Amniotic stem cell (primary cell): ENCODE data around the gene RPS18.
"Not testable (repeated sequence)": the region's sequence is repeated elsewhere in the genome, so short reads cannot be mapped to it uniquely, and the experiment has no call there.

Experiments
- DNase-seq: peaks from one replicate; lab custom pipeline; 2025; lab: John Stamatoyannopoulos, UW

Gene RPS18

DNA sequence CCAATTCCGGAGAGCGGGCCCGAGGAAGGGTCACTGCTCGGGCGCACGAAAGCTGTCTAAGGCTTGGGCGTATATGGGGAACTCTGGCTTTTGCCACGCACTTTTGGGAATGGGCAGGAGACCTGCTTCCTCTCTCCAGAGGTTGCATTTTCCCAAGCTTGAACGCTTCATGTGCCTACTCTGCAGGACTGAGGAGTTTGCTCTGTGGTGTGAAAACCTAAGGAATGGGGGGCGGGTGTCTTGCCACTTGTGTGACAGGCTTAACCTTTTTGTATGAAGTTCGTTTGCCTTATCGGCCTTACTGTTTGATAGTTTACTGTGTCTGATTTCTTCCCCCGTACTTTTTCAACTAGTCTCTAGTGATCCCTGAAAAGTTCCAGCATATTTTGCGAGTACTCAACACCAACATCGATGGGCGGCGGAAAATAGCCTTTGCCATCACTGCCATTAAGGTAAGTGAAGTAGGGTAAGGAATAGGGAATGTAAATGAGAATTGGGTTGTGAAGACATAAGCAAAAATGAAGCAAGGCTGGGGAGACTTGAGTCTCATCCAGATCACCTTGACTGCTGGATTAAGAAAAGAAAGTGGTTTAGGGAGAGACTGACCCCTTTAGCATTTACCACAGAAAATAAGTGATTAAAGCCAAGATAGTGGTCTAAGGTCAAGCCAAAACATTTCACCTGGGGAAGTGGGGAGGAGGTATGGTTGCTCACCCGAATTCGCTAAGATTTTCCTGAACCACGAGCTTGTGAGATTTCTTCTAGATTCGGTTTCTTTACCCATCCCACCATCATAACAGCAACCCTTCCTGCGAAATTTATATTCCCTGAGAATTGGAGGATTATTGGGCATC is 627 bp downstream of the RPS18 start:
- DNase-seq, result no peak

DNA sequence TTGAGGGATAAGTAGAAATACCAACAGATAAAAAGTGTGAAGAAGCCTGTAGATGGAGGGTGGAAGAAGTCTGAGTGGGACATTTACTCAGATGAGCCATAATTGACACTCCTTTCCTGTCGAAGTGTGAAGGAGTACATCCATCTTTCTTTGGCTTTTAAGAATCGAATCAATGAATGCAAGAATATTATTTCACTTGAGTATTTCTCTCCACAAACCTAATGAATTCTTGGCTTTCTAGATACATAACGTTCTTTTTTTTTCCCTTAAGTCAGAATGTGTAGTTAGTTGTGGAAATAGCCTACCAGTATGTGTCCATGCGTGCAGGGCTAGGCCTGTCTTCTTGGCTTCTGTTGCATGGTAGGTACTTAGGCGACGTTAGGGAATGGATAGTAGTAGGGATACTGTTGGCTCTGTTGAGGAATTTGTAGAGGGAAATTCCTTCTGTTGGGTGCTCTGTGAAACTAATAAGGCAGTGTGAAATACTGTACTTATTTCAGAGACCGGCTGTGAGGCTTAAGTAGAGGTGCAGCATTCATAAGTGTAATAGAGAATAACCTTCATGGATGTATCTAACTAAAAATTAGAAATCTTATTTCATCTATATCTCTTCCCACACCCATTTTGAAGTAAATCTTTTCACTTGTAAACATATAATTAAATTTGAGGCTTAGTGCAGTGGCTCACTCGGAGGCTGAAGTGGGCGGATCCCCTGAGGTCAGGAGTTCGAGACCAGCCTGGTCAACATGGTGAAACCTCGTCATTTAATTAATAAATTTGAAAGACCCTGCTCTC is 1.5 kb downstream of the RPS18 start:
- DNase-seq, result no peak

DNA sequence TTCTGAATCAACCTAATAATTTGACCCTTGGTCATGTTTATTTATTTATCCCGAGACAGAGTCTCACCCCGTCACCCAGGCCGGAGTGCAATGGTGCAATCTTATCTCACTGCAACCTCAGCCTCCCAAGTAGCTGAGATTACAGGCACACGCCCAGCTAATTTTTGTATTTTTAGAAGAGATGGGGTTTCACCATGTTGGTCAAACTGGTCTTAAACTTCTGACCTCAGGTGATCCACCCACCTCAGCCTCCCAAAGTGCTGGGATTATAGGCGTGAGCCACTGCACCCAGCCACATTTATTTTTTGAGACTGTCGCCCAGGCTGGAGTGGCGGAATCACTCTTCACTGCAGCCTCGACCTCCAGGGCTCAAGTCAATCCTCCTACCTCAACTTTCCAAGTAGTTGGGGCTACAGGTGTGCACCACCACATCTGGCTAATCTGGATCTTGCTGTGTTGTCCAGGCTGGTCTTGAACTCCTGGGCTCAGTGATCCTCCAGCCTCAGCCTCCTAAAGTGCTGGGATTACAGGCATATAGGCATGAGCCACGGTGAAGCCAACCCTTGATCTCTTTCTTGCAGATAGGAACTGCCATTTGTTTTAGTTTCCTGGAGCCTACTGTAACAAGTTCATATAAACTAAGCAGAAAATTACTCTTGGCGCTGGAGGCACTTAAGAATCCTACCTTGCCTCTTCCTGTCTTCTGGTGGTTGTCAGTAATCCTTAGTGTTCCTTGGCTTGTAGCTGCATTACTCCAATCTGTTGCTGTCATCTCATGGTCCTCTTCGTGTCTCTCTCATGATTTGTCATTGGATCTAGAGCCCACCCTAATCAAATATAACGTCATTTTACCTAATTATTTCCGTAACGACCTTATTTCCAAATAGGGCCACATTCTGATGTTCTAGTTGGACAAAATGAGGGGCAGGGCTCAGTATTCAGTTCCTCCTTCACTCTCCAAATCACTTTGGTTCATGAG is 2.3 kb downstream of the RPS18 start:
- DNase-seq, result no peak

DNA sequence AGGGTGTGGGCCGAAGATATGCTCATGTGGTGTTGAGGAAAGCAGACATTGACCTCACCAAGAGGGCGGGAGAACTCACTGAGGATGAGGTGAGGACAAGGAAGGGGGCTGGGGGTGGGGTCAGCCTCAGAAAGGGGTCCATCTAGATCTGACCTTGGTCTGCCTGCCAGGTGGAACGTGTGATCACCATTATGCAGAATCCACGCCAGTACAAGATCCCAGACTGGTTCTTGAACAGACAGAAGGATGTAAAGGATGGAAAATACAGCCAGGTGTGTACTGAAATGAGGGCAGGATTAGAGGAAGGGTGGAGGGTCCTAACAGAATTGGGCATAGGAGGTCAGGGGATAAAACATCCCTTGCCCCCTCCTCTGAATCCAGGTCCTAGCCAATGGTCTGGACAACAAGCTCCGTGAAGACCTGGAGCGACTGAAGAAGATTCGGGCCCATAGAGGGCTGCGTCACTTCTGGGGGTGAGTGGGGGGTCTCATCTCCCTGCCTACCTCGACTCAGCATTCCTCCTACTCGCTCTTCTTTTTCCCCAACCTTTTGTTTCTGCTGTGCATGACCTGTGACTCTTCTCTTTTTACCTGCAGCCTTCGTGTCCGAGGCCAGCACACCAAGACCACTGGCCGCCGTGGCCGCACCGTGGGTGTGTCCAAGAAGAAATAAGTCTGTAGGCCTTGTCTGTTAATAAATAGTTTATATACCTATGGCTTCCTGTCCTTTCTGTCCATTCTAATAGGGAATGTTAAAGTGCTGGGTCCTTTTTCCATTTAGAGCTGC is 4.1 kb downstream of the RPS18 start:
- DNase-seq, result not testable (repeated sequence)

DNA sequence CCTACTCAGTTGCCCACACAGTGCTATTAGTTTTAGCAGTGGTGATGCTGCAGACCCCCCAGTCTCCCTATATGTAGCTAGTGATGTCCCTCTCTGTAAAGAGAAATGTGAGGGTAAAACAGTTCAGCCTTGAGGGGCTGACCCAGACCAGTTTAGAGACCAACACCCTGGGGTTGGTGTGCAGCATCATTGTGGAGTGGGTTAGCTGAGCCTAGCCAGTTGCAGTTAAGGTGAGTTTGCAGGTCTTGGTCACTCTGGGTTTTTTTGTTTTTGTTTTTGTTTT is 4.6 kb downstream of the RPS18 start:
- DNase-seq, result no peak

DNA sequence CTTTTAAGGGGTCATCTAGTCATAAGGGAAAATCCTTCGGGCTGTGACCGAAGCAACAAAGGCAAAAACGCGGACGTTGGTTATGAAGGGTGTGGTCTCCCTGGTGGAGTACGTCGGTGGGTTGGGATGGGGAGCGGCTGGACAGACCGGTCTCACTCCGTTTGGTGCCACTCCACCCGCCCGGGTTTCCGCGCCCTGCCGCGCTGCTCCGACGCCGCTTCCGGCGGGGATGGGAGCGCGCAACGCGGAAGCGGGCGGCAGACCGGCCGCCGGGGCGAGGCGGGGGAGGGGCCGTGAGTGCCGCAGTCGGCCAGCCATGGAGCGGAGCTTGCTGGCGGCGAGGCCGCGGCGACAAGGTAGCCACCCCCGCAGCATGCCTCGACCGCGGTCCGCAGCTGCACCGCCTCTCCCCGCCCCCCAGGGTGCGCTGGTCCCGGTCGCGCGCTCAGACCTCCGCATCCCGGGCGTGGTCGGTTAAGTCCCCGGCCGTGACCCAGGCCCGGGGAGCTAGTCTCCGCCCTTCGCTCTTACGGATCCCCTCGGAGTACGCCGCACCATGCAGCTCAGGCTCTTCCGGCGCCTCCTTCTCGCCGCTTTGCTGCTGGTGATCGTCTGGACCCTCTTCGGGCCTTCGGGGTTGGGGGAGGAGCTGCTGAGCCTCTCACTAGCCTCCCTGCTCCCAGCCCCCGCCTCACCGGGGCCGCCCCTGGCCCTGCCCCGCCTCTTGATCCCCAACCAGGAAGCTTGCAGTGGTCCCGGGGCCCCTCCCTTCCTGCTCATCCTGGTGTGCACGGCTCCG is 5.2 kb downstream of the RPS18 start, which contains the start of gene B3GALT4:
Gene B3GALT4, plus strand, starts transcription at position 260 of the 799 bp plus-strand sequence. Its CDS starts 297 bp downstream, at position 557.
- DNase-seq, result peak; percentile 46

DNA sequence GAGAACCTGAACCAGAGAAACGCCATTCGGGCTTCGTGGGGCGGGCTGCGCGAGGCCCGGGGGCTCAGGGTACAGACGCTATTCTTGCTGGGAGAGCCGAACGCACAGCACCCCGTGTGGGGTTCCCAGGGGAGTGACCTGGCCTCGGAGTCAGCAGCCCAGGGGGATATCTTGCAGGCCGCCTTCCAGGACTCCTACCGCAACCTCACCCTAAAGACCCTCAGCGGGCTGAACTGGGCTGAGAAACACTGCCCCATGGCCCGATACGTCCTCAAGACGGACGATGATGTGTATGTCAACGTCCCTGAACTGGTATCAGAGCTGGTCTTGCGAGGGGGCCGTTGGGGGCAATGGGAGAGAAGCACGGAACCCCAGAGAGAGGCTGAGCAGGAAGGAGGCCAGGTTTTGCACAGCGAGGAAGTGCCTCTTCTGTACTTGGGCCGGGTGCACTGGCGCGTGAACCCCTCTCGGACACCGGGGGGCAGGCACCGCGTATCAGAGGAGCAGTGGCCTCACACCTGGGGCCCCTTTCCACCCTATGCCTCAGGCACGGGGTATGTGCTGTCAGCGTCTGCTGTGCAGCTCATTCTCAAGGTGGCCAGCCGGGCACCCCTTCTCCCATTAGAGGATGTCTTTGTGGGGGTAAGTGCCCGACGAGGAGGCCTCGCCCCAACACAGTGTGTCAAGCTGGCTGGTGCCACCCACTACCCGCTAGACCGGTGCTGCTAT is 6.0 kb downstream of the RPS18 start:
- DNase-seq, result no peak

DNA sequence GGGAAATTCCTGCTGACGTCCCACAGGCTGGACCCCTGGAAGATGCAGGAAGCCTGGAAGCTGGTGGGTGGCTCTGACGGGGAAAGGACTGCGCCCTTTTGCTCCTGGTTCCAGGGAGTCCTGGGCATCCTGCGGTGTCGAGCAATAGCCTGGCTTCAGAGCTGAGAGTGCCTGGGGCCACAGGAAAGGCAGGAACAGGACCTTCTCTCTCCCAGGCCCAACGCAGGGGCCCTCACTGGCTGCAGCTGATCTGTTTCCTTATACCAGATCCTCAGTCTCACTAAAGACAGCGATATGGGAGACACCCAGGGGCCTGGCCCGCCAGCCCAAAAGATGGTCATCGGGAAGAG is 6.5 kb downstream of the RPS18 start:
- no peak for DNase-seq

DNA sequence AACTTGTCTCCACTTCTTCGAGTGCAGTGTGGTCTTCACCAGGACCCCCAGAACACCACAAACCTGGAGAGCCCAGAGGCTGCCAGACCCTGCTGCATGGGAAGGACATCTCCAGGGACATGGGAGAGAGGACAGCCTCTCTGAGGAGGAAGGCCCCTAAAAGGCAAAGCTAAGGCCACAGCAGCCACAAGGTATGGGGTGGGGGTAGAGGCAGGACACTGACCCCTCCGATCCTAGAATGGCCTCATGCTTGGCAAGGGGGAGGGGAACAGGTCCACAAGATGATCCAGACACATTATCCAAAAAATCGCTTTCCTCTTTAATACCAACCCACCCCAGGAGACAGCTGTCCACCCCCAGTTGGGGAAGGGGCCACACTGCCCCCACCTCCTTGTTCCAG is 6.9 kb downstream of the RPS18 start:
- no peak for DNase-seq

DNA sequence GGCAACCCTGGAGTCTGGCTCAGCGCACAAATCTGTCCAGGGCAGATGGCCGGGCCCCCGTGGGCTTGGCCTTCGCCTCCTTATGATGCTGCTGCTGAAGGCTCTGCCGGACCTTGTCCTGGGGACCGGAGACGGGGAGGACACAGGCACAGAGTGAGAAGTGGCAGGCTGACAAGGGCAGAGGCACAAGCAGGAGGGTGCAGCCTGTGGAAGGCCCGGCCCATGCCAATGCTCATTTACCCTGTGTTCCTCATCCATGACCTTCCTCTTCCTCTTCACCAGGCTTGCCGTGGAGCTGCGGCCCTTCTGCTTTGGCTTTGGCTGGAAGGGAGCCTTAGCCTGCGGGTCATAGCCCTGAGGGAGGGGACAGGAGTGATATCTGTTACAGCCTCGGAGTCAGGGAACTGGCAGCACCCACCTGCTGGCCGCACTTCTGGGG is 7.4 kb downstream of the RPS18 start:
- no peak for DNase-seq

DNA sequence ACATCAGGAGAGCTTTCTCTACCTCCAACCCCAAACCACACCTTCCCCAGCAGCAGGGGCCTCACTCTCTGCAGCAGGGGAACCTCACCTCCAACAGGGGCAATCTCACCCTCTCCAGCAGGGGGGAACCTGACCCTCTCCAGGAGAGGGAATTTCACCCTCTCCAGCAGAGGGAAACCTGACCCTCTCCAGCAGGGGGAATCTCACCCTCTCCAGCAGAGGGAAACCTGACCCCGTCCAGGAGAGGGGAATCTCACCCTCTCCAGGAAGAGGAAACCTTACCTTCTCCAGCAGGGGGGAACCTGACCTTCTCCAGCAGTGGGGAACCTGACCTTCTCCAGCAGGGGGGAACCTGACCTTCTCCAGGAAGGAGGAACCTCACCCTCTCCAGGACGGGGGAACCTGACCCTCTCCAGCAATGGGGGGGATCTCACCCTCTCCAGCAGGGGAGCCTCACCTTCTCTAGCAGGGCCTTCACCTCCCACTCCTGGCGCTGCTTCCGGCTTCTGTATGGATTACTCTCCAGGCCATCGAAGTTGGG is 8.2 kb downstream of the RPS18 start:
- no peak for DNase-seq

DNA sequence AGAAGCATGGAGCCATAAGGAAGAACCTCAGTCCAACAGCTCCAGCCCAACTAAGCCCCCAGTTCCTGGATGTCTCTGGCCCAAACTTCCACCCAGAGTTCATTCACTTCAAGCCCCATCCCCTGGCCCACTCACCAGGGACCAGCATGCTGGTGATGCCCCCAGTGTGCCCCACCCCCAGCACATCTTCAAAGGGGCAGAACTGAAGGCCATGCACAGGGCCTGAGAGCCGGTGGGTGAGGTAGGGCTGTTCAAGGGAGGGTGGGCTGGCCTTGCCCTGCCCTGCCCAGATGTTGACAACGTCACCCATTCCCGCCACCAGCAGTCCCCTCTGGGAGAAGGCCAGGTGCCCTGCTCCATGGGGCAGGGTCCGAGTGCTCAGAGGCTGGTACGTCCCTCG is 8.7 kb downstream of the RPS18 start:
- DNase-seq, result no peak

DNA sequence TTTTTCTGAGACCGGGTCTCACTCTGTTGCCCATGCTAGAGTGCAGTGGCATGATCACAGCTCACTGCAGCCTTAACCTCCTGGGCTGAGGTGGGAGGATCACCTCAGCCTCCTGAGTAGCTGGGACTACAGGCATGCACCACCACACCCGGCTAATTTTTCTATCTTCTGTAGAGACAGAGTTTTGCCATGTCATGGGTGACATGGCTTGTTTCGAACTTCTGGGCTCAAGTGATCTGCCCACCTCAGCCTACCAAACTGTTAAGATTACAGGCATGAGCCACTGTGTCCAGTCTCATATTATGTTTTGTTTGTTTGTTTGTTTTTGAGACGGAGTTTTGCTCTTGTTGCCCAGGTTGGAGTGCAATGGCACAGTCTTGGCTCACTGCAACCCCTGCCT is 13.3 kb downstream of the RPS18 start:
- not testable (repeated sequence) for DNase-seq

DNA sequence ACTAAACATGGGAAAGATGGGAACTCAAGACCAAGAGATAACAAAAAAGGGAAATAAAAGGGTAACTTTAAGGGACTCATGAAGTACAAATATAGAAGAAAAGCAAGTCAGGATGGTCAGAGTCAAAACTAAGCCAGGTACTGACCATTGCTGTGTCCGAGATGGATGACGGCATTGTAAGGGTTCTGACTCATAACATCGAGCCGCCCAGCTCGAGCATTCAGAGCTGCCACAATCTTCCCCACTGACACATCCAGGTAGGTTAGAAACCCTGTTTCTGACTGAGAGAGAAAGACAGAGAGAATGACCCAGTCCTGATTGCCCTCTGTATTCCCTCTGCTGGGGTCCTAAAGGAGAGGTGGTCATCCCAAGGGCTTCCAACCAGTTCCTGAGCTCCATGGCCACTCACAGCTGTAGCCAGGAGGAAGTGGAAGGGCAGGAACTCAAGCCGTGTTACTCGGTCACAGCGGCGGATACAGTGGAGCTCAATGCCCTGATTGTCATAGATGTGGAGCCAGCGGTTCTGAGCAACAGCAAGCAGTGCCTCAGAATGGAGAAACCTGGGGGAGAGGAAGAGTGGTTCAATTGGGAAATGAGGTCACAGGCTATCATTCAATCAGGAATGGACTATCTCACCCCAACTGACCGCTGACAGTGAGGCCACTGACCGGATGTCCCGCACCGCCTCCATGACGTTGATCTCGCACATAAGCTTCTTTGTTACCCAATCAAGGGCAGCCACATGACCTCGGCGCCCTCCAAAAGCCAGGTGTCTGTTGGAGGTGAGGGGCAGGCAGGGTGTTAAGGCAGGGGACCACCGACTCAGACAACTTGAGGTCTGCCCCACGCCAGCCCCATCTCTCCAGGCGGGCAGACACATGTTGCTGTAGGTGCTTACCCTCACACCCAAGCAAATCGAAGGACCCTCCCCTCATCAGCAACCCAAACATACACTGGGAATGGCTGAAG is 15.4 kb downstream of the RPS18 start:
- DNase-seq, result no peak

DNA sequence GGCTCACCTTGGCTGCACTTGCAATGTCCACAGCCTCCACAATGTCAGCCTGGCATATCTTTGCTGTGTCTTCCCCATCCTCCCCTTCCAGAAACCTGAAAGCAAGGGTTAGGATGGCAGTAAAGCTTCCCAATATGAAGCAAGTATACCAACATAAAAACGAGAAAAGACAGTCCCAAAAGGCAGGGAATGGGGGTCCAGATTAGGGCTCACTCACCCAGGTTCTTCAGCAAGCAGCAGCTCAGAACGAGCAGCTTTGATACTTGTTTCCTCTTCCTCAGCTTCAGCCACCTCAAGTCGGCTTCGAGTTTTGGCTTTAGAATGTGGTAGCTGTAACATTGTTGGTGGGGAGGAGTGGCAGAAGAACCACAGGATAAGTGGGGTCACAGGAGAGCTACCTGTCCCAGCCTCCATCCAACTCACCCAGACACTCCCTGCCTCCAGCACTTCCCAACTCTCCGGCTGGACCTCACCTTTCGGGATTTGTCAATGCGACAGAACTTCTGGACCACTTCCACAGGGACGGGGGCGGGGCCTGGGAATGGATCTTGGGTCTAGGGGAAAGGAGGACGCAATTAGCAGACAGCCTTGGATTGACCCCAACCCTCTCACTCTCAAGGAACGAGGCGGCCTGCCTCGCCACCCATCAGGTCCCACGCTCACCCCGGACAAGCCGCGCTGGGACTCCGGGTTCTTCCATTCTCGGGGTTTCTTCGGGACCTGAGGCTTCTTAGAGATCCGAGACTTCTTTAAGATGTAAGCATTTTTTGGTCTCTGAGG is 16.5 kb downstream of the RPS18 start:
- DNase-seq, result no peak

DNA sequence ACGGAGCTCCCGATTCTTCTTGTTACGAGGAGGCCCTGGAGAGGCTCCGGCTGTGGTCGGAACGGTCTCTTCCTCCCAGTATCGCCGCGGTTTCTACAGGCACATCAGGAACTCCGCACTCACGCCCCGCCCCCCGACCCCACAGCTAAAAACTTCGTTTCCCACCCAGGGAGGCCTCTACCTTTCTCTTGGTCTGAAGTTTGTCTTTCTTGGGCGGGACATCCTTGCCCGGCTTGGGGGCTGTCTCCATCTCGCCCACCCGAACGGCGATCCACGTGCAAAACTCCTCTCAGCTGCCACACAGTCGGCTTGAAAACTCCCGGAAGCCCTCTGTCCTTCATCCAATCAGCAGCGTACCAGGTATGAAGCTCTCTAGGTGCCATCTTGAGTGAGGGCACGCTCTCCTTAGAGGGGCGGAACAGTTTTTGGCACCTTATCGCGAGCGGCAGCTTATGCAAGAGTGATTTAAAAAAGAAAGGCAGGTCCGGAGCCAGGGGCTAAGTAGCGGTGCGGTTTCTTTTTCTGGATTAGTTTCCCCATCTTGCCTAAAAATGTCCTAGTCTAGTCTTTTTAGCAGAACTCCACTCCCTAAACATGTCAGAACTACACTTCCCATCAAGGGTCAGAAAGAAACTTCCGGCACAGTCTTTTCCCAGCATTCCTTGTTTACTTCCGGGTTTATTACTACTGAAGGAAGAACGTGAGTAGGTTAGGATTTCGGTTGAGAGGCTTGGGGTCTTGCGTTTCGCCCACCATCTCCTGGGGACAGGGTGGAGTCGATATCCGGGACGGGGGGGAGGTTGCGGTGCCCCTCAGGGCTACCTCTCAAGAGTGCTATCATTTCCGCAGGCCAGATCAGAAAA is 17.3 kb downstream of the RPS18 start, which contains the start of the genes PFDN6 and WDR46:
Gene PFDN6, plus strand, starts transcription at position 681 of the 863 bp plus-strand sequence. CDS start 256 bp downstream, outside the sequence.
Gene WDR46, minus strand, starts transcription at position 319 of the 863 bp plus-strand sequence. Its CDS starts 69 bp downstream, at position 250.
- DNase-seq, result peak; percentile 73
